ENCODE measurements around the gene AP1G1. TPM values are rescaled to one million over a fixed set of nuclear protein-coding genes. Genes with fewer than 3 reads are reported as not detected.

The AP1G1 gene
- polyA plus RNA-seq, 3 donors = 6.7 to 43.8 (median 10.7) TPM

DNA sequence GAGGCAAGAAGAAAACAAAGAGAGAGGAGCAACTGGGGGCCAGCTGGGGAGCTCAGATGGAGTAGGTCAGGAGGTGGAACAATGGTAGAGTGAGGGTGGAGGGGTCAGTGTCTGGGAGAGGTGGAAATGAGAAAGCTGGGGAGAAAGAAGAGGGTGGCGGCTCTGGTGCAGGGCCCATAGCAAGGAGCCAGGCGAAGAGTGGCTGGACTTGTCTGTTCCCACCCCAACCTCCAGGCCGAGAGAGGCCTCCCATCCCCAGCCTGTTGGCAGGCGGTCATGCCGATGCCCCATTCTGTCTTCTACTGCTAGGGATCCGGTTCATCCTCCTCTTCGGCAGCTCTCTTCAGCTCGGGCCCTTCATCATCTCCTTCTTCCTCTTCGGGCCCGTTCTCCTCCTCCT is 31.3 kb downstream of the AP1G1 start:
- peaks cover 0 to 3% (median 0%) of the 10 kb centered on the region in 7 donors for H3K9me3 Mint-ChIP-seq
- peaks cover 93% of the 10 kb centered on the region for H4K20me1 ChIP-seq (ENCODE audit: insufficient read depth, low read length)
- no peak overlapping the region for H3K9ac ChIP-seq (ENCODE audit: insufficient read depth, low read length, poor library complexity, severe bottlenecking)
- H3K4me3 ChIP-seq (replicated peaks in 1 of 3; ENCODE audit: low read depth in 2 of 3, low read length in 3 of 3) = no peak overlapping the region
- no peak overlapping the region for H2AFZ ChIP-seq (ENCODE audit: insufficient read depth, low read depth, low read length, poor library complexity, severe bottlenecking)
- H3K79me2 ChIP-seq (ENCODE audit: insufficient read depth, low read length) = peaks cover 71% of the 10 kb centered on the region
- intact Hi-C loops (cut with micrococcal nuclease) = no loop called here
- DNase-seq = no peak
- H3K36me3 ChIP-seq (replicated peaks in 1 of 2; ENCODE audit: control insufficient read depth in 1 of 2, insufficient read depth in 2 of 2, low read length in 2 of 2) = peaks cover 43 to 93% of the 10 kb centered on the region in 2 donors
- no peaks in the 10 kb centered on the region for H3K27me3 Mint-ChIP-seq (ENCODE audit: low read depth in 3 of 3)
- no peaks in the 10 kb centered on the region for H3K4me1 Mint-ChIP-seq
- H3K4me1 ChIP-seq (ENCODE audit: control insufficient read depth in 1 of 2, insufficient read depth in 2 of 2, low read length in 2 of 2) = no peaks in the 10 kb centered on the region
- H3K27ac ChIP-seq (ENCODE audit: low read depth in 1 of 2, low read length in 2 of 2) = peak overlapping the region in 1 of 2 donors; percentile 14
- H3K27me3 ChIP-seq (ENCODE audit: control insufficient read depth in 2 of 2, insufficient read depth in 2 of 2, low read length in 2 of 2) = no peaks in the 10 kb centered on the region
- 97% methylated on average over 10 of the region's 10 CpGs for WGBS (ENCODE audit: insufficient coverage)
- TF ChIP-seq, protein P1, sequence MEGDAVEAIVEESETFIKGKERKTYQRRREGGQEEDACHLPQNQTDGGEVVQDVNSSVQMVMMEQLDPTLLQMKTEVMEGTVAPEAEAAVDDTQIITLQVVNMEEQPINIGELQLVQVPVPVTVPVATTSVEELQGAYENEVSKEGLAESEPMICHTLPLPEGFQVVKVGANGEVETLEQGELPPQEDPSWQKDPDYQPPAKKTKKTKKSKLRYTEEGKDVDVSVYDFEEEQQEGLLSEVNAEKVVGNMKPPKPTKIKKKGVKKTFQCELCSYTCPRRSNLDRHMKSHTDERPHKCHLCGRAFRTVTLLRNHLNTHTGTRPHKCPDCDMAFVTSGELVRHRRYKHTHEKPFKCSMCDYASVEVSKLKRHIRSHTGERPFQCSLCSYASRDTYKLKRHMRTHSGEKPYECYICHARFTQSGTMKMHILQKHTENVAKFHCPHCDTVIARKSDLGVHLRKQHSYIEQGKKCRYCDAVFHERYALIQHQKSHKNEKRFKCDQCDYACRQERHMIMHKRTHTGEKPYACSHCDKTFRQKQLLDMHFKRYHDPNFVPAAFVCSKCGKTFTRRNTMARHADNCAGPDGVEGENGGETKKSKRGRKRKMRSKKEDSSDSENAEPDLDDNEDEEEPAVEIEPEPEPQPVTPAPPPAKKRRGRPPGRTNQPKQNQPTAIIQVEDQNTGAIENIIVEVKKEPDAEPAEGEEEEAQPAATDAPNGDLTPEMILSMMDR (IDR thresholded peaks at IDR 0.05) = no peak
- peaks cover 65 to 76% of the 10 kb centered on the region in 2 donors for H3K36me3 Mint-ChIP-seq
- H3K27ac Mint-ChIP-seq = peak overlapping the region in 2 of 7 donors; percentile 18 to 78
- H3K4me2 ChIP-seq (replicated peaks; ENCODE audit: extremely low read depth, low read length, poor library complexity, severe bottlenecking) = no peak overlapping the region
- no peak overlapping the region for H3K4me3 Mint-ChIP-seq
- H3K9me3 ChIP-seq (replicated peaks in 1 of 2; ENCODE audit: control insufficient read depth in 1 of 2, insufficient read depth in 1 of 2, low read length in 2 of 2) = no peaks in the 10 kb centered on the region

DNA sequence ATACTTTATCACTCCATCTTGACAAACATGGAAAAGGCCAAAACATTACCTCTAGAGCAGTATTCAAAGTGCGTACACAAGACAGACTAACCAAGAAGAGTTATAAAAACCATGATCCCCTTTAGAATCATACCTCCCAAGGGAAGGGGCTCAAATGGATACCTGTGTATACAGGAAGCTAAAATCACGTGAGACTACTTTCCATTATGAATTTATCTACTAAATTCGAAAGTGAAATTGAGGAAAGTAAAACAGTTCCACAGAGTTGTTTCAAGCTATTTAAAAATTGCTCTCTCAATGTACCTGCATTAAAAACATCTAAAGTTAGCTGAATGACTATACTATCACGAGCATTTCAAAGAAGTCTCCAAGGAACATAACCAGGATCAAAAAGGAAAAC is 32.7 kb downstream of the AP1G1 start:
- Mint-ChIP-seq H3K27ac (peak overlapping the region in 1 of 7 donors; percentile 63), H3K9me3 (peaks cover 0 to 3% (median 0%) of the 10 kb centered on the region in 7 donors), H3K36me3 (peaks cover 62 to 84% of the 10 kb centered on the region in 2 donors), H3K4me3 (no peak overlapping the region), H3K4me1 (no peaks in the 10 kb centered on the region), H3K27me3 (ENCODE audit: low read depth in 3 of 3) (no peaks in the 10 kb centered on the region)
- Histone ChIP-seq H3K27me3 (ENCODE audit: control insufficient read depth in 2 of 2, insufficient read depth in 2 of 2, low read length in 2 of 2) (no peaks in the 10 kb centered on the region), H3K4me1 (ENCODE audit: control insufficient read depth in 1 of 2, insufficient read depth in 2 of 2, low read length in 2 of 2) (no peaks in the 10 kb centered on the region), H4K20me1 (ENCODE audit: insufficient read depth, low read length) (peaks cover 88% of the 10 kb centered on the region), H3K9ac (ENCODE audit: insufficient read depth, low read length, poor library complexity, severe bottlenecking) (no peak overlapping the region), H3K9me3 (replicated peaks in 1 of 2; ENCODE audit: control insufficient read depth in 1 of 2, insufficient read depth in 1 of 2, low read length in 2 of 2) (no peaks in the 10 kb centered on the region), H3K36me3 (replicated peaks in 1 of 2; ENCODE audit: control insufficient read depth in 1 of 2, insufficient read depth in 2 of 2, low read length in 2 of 2) (peaks cover 51 to 94% of the 10 kb centered on the region in 2 donors), H3K4me2 (replicated peaks; ENCODE audit: extremely low read depth, low read length, poor library complexity, severe bottlenecking) (no peak overlapping the region), H3K4me3 (replicated peaks in 1 of 3; ENCODE audit: low read depth in 2 of 3, low read length in 3 of 3) (no peak overlapping the region), H2AFZ (ENCODE audit: insufficient read depth, low read depth, low read length, poor library complexity, severe bottlenecking) (no peak overlapping the region), H3K27ac (ENCODE audit: low read depth in 1 of 2, low read length in 2 of 2) (no peak overlapping the region), H3K79me2 (ENCODE audit: insufficient read depth, low read length) (peaks cover 58% of the 10 kb centered on the region)
- 100% methylated on average over 1 of the region's 4 CpGs for WGBS (ENCODE audit: insufficient coverage)
- TF ChIP-seq, protein P1 (IDR thresholded peaks at IDR 0.05) = no peak
- no peak for DNase-seq
- intact Hi-C loops (cut with micrococcal nuclease) = no loop called here
